IMR-90 (cell line): ENCODE measurements around the gene RTL5. TPM values are rescaled to one million over a fixed set of nuclear protein-coding genes. Genes with fewer than 3 reads are reported as not detected.
A peak's percentile ranks its signal among the peaks of the same experiment; 100 is the strongest.

Experiments
- ATAC-seq: fragments of 200-7000 bp; cut with Tn5 transposase; 2 replicates; pipeline ENCODE4 v1.9.1; 2020; ENCODE audit warnings: low read depth, mild to moderate bottlenecking, moderate library complexity
- BruUV-seq: library from RNA; stranded (reverse); fragments of 400-500 nt; replicated peaks from 2 replicates; lab custom pipeline; 2021; lab: Mats Ljungman, UMichigan
- CTCF ChIA-PET: fragments of 300-600 bp; formaldehyde crosslinking; extraction: SDS; loops from one replicate; lab custom pipeline; 2021; ENCODE audit warnings: antibody characterized with exemption; lab: Yijun Ruan, JAX
- POLR2A ChIA-PET: fragments of 300-600 bp; sonication (Branson Sonifier 250); formaldehyde crosslinking; loops from one replicate; lab custom pipeline; 2022; ENCODE audit warnings: antibody characterized with exemption; ENCODE audit not compliant: unreplicated experiment; lab: Charles Lee
- DNase-seq: peaks from one replicate; pipeline ENCODE4 v3.0.0; 2013
- H2AFZ ChIP-seq: replicated peaks from 2 replicates; pipeline ENCODE3; 2013; ENCODE audit warnings: low read length, mild to moderate bottlenecking; ENCODE audit not compliant: poor library complexity
- H2AK5ac ChIP-seq: 2 replicates; pipeline ENCODE4 v1.6.1; 2013; ENCODE audit warnings: low read depth, low read length, inconsistent platforms
- H2AK9ac ChIP-seq: replicated peaks from 2 replicates; pipeline ENCODE3; 2013; ENCODE audit warnings: mild to moderate bottlenecking, low read depth, low read length, moderate library complexity; ENCODE audit not compliant: poor library complexity
- H2BK120ac ChIP-seq: 2 replicates; pipeline ENCODE4 v1.6.1; 2013; ENCODE audit warnings: low read depth, low read length, inconsistent platforms
- H2BK15ac ChIP-seq: 3 replicates; pipeline ENCODE4 v1.6.1; 2013; ENCODE audit warnings: low read depth, low read length, inconsistent platforms
- H2BK20ac ChIP-seq: 2 replicates; pipeline ENCODE4 v1.6.1; 2013; ENCODE audit warnings: low read depth, mild to moderate bottlenecking, inconsistent platforms, low read length, moderate library complexity
- H2BK5ac ChIP-seq: 2 replicates; pipeline ENCODE4 v1.6.1; 2013; ENCODE audit warnings: mild to moderate bottlenecking, low read depth, low read length, inconsistent platforms; ENCODE audit not compliant: poor library complexity, severe bottlenecking
- H3K14ac ChIP-seq: replicated peaks from 2 replicates; pipeline ENCODE4 v1.6.1; 2013; ENCODE audit warnings: low read depth, low read length, inconsistent platforms
- H3K18ac ChIP-seq: 2 replicates; pipeline ENCODE4 v1.6.1; 2013; ENCODE audit warnings: low read depth, low read length, control low read depth
- H3K23ac ChIP-seq: 2 replicates; pipeline ENCODE4 v1.6.1; 2013; ENCODE audit warnings: low read depth, low read length, inconsistent platforms
- H3K27ac ChIP-seq: 2 replicates; pipeline ENCODE4 v1.5.1; 2013; ENCODE audit warnings: mild to moderate bottlenecking, control low read depth, low read length; ENCODE audit not compliant: insufficient read depth
- H3K27me3 ChIP-seq: 2 replicates; pipeline ENCODE4 v1.6.1; 2013; ENCODE audit warnings: low read length; ENCODE audit not compliant: control insufficient read depth, insufficient read depth
- H3K36me3 ChIP-seq: 2 replicates; pipeline ENCODE4 v1.6.1; 2013; ENCODE audit warnings: low read length, mixed read lengths; ENCODE audit not compliant: control insufficient read depth, insufficient read depth
- H3K4ac ChIP-seq: 2 replicates; pipeline ENCODE4 v1.6.1; 2013; ENCODE audit warnings: low read depth, low read length, inconsistent platforms
- H3K4me1 ChIP-seq: 2 replicates; pipeline ENCODE4 v1.6.1; 2013; ENCODE audit warnings: low read length, mixed read lengths; ENCODE audit not compliant: control insufficient read depth, insufficient read depth
- H3K4me2 ChIP-seq: 2 replicates; pipeline ENCODE4 v1.6.1; 2013; ENCODE audit warnings: low read depth, mild to moderate bottlenecking, control low read depth, low read length, moderate library complexity
- H3K4me3 ChIP-seq: 2 replicates; pipeline ENCODE4 v1.5.1; 2013; ENCODE audit warnings: low read depth, mild to moderate bottlenecking, control low read depth, low read length, moderate library complexity; ENCODE audit not compliant: insufficient read depth
- H3K56ac ChIP-seq: 2 replicates; pipeline ENCODE4 v1.6.1; 2013; ENCODE audit warnings: low read length, inconsistent platforms; ENCODE audit not compliant: insufficient read depth; ENCODE audit errors: extremely low read depth
- H3K79me1 ChIP-seq, 2 experiments: 2 replicates each; pipeline ENCODE4 v1.6.1; 2013; ENCODE audit warnings: low read length in 2 of 2, inconsistent platforms in 1 of 2, low read depth in 1 of 2
- H3K9ac ChIP-seq: 2 replicates; pipeline ENCODE4 v1.6.1; 2013; ENCODE audit warnings: low read depth, low read length, control low read depth
- H3K9me1 ChIP-seq: 2 replicates; pipeline ENCODE4 v1.6.1; 2013; ENCODE audit warnings: low read length, inconsistent platforms; ENCODE audit not compliant: insufficient read depth
- H3K9me3 ChIP-seq: 2 replicates; pipeline ENCODE4 v1.6.1; 2013; ENCODE audit warnings: low read length; ENCODE audit not compliant: control insufficient read depth, insufficient read depth
- H4K20me1 ChIP-seq: 2 replicates; pipeline ENCODE4 v1.6.1; 2013; ENCODE audit warnings: low read length, inconsistent platforms; ENCODE audit not compliant: insufficient read depth
- H4K5ac ChIP-seq: 2 replicates; pipeline ENCODE4 v1.6.1; 2013; ENCODE audit warnings: mild to moderate bottlenecking, low read depth, low read length, control low read depth
- H4K8ac ChIP-seq, 2 experiments: 2 replicates each; pipeline ENCODE4 v1.6.1; 2013; ENCODE audit warnings: low read depth in 2 of 2, low read length in 2 of 2, control low read depth in 1 of 2, inconsistent platforms in 1 of 2
- H4K91ac ChIP-seq: 2 replicates; pipeline ENCODE4 v1.6.1; 2013; ENCODE audit warnings: low read depth, low read length, inconsistent platforms; ENCODE audit not compliant: insufficient read depth
- CEBPB ChIP-seq: IDR thresholded peaks from 2 replicates; pipeline ENCODE4 v1.6.1; 2012; ENCODE audit warnings: low read depth, low read length, improper control_type of control experiment
- MXI1 ChIP-seq: IDR thresholded peaks from 2 replicates; pipeline ENCODE4 v1.6.1; 2012; ENCODE audit warnings: low read depth, mild to moderate bottlenecking, low read length, moderate library complexity, borderline replicate concordance
- SMC3 ChIP-seq: fragments of 150-350 bp; IDR thresholded peaks from 2 replicates; pipeline ENCODE4 v1.6.1; 2016; ENCODE audit warnings: low read depth, mild to moderate bottlenecking, antibody characterized with exemption, low read length, moderate library complexity
- WGBS, 2 experiments: methylation state at CpG; one replicate each; pipeline versions ENCODE4 v1.1.5 to v1.1.7; 2013; ENCODE audit warnings: missing lambda C conversion rate in 2 of 2; ENCODE audit not compliant: insufficient read length in 1 of 2; ENCODE audit errors: extremely low coverage in 2 of 2; 5-methylcytosine and 5-hydroxymethylcytosine counted together
- dilution Hi-C: fragments of 300-500 bp; cut with HindIII; formaldehyde crosslinking; loops from one replicate; pipeline ENCODE4 v1.14.3; 2018; ENCODE audit warnings: low sequenced_read_pairs; ENCODE audit not compliant: unreplicated experiment
- in situ Hi-C: fragments of 300-500 bp; cut with MboI; formaldehyde crosslinking; loops from 3 replicates; pipeline ENCODE4 v1.14.3; 2019; ENCODE audit warnings: low sequenced_read_pairs, inconsistent platforms, mixed read lengths
- intact Hi-C: fragments of 100-400 bp; cut with micrococcal nuclease; formaldehyde crosslinking; loops from 2 replicates; pipeline ENCODE4 v1.10.0; 2022
- polyA plus RNA-seq, 3 experiments: library from polyadenylated mRNA; depleted of rRNA; stranded (reverse); fragments of >200 nt; gene quantifications; 2 replicates each; pipeline ENCODE4 v1.2.3, GENCODE V29; 2012; ENCODE audit warnings: low replicate concordance in 1 of 3
- total RNA-seq: library from RNA; depleted of rRNA; stranded (reverse); fragments of >200 nt; gene quantifications from 2 replicates; pipeline ENCODE4 v1.2.3, GENCODE V29; 2012
- TF ChIP-seq, protein P1 (sequence below): conservative IDR thresholded peaks from 2 replicates; pipeline ENCODE4 v1.5.1; 2012; ENCODE audit warnings: mild to moderate bottlenecking, low read depth, low read length, improper control_type of control experiment

Gene RTL5
- total and polyA plus RNA-seq, 2 of the 4 experiments (the other 2 are of a cell fraction) = 0.90 to 2.5 TPM

DNA sequence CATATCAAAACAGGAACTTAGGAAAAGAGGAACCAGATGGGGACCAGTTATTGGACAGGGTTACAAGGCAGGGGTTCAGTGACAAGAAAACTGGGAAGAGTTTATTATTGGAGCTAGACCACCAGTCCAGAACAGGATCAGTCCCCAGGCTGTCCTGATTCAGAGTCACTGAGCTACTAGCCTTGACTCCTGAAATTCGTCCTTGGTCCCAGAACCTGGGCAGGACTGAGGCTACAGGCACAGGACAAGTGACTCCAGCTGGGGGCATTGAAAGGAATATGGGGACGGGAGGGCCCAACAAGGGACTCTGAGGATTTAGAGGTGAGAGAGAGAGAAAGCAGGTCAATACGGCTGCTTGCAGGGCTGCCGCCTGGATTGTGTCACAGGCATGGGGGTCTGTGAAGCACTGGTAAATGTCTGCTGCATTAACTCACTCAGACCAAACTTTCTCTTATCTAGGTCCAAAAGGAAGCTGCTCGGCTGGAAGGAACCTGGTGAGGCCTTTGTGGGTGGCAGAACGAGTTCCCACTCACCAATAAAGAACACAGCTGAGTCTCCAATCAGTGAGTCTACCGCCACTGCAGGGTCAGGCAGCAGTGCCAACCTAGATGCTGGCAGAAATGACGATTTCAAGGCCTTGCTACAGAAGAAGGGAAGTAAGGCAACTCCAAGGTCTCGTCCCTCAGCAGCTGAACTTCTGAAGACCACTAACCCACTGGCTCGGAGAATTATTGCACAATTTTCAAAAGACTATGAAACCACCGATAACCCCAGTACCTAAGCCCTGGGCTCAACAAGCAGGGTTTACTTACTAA lies 11.3 kb upstream of the RTL5 start:
- Histone ChIP-seq H3K18ac (no peak overlapping the region), H3K56ac (no peak overlapping the region), H4K8ac (no peak overlapping the region), H4K5ac (no peak overlapping the region), H3K4me3 (no peak overlapping the region), H3K4me1 (no peaks in the 10 kb centered on the region), H3K79me1 (no peaks in the 10 kb centered on the region), H2BK20ac (no peak overlapping the region), H3K9me3 (peaks cover 3% of the 10 kb centered on the region; the same call in 1 of the 2 replicates), H4K91ac (no peak overlapping the region), H2AFZ (no peak overlapping the region), H3K9me1 (no peaks in the 10 kb centered on the region), H3K4ac (no peak overlapping the region), H2AK9ac (no peak overlapping the region), H3K27me3 (peaks cover 61% of the 10 kb centered on the region), H3K4me2 (no peak overlapping the region), H3K14ac (no peak overlapping the region), H2BK15ac (no peak overlapping the region), H4K20me1 (no peaks in the 10 kb centered on the region; the same call in 1 of the 2 replicates), H3K27ac (no peak overlapping the region), H2BK5ac (no peak overlapping the region), H3K23ac (no peak overlapping the region), H2AK5ac (no peak overlapping the region), H3K36me3 (no peaks in the 10 kb centered on the region), H2BK120ac (no peak overlapping the region), H3K9ac (no peak overlapping the region)
- dilution Hi-C loops (no loop called here), intact Hi-C loops (no loop called here), in situ Hi-C loops (no loop called here)
- DNase-seq (no peak), ATAC-seq (no peak)
- TF ChIP-seq, protein P1, sequence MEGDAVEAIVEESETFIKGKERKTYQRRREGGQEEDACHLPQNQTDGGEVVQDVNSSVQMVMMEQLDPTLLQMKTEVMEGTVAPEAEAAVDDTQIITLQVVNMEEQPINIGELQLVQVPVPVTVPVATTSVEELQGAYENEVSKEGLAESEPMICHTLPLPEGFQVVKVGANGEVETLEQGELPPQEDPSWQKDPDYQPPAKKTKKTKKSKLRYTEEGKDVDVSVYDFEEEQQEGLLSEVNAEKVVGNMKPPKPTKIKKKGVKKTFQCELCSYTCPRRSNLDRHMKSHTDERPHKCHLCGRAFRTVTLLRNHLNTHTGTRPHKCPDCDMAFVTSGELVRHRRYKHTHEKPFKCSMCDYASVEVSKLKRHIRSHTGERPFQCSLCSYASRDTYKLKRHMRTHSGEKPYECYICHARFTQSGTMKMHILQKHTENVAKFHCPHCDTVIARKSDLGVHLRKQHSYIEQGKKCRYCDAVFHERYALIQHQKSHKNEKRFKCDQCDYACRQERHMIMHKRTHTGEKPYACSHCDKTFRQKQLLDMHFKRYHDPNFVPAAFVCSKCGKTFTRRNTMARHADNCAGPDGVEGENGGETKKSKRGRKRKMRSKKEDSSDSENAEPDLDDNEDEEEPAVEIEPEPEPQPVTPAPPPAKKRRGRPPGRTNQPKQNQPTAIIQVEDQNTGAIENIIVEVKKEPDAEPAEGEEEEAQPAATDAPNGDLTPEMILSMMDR = no peak
- peak; percentile 56 for TF ChIP-seq CEBPB
- no peak for TF ChIP-seq SMC3
- TF ChIP-seq MXI1 = no peak
- ChIA-PET CTCF (no interaction called here), POLR2A (no interaction called here)
- 77% methylated on average over 2 of the region's 11 CpGs; no CpG with 5 or more reads in 1 of the 2 experiments for WGBS, 2 experiments
- no TSS peak for BruUV-seq
